DLD1 (cell line): ENCODE results near the gene IRF6.

Experiments used
- in situ Hi-C: cut with HindIII; loops from 2 replicates; pipeline ENCODE4 v1.10.0; 2017; ENCODE audit warnings: low sequenced_read_pairs

The IRF6 gene

DNA sequence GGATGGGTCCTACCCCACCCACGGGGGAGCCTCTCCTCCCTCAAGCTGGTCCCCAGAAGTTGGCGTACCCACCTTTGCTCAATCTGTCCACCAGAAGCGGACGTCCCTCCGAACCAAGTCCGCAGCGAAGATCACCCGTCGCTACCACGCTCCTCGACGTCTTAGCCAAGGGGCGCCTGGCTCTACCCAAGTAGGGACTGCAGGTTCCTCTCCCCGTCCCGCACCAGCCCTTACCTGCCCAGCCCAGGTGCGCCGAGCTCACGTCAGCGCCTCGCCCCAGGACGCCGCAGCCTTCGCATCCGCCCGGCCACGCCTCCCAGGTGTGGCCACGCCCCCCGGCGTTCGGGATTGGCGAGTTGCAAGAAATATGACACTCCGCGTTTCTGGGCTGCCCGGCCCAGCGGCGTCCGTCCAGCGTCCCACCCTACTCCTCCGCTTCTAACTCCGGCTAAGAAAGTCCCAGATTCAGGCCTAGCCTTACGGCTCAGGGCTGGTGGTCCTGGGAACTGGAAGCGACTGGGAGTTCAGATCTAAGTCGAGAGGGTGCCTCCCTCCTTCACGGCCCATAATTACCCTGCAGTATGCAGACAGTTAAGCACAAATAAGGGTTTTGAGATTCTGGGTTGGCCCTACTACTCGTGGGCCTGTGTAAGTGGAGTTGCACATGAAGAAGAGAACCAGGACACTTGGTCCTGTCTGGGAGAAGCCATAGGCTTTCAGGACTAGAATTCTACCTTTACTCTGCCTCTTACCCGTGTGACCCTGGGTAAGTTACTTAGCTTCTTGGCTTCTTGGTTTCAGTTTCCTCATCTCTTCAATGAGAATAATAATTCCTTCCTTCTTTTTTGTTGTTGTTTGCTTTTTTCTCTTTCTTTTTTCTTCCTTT lies at the start of gene IRF6:
Gene IRF6, minus strand, starts transcription at position 268 of the 886 bp plus-strand sequence. CDS start 4,729 bp downstream, outside the sequence.
- in situ Hi-C loops: no loop called here

DNA sequence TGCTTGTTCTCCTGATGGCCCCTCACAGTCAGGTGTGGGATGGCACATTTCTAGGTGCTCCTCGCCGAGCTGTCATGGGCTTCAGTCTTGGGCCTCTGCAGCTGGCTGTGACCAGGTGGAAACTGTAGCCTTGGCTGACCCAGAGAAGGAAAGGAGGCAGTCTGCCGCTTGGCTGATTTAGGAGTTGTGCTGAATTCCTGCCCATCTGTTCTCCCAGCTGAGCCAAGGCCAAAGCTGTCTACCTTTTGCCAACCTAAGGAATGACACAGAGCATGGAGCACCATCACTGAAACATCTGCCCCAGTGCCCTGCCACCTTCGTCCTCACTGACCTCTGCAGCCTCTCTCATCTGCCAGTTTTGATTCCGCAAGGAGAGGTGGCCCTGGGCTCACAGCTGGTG lies 49.7 kb upstream of the IRF6 start:
- in situ Hi-C loops: no loop called here

DNA sequence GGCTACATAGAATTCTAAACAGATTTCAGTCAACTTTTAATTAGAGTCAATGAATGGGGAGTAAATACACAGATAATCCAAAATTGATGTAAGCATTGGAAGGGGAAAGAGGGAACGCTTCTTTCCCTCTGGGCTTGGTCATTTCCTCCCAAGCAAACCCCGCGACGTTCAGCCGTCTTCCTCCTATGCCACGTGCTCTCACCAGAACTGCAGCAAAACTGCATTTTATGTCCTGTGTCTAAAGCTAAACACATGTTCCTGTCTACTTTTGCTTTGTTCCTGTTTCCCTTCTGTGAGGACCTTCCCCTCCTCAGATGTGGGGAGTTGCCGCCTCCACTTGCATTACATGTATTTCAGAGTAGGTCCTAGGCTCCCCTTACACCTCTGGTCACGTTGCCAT lies 49.1 kb upstream of the IRF6 start:
- in situ Hi-C loops: no loop called here

DNA sequence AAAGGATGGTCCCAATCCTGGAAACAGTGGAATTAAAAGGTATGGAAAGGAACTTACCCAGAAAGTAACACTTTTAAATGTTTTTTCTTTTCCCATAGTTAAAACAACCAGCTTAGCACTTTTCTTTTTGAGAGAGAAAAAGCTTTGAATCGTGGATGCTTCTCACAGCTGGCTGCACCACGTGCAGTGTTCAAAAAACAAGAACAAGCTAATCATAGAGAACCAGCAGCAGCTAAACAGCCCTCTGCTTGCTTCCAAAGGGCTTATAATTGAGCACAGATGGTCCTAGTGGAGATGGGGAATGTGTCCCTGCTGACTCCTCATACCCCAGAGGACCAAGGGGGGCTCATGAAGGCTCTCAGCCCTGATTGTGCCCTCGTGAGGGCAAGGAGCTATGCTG lies 48.3 kb upstream of the IRF6 start:
- in situ Hi-C loops: no loop called here

DNA sequence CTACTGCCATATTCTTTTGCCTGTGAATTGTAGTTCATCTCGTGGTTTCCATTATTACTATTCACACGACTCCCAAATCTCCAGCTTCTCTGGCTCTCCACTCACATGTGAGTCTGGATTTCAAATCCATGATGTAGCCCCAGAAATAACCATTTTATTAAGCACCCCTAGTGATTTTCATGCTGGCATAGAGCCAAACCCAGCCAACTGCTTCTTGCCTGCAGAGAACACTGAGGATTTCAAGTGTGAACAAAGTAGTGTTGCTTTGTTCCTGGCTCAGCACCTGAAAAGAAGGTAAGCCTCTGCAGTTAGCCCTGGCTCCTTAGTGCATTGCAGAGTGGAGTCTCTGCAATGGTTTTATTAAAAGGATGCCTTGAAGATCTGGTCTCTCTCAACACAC lies 47.7 kb upstream of the IRF6 start:
- in situ Hi-C loops: no loop called here

DNA sequence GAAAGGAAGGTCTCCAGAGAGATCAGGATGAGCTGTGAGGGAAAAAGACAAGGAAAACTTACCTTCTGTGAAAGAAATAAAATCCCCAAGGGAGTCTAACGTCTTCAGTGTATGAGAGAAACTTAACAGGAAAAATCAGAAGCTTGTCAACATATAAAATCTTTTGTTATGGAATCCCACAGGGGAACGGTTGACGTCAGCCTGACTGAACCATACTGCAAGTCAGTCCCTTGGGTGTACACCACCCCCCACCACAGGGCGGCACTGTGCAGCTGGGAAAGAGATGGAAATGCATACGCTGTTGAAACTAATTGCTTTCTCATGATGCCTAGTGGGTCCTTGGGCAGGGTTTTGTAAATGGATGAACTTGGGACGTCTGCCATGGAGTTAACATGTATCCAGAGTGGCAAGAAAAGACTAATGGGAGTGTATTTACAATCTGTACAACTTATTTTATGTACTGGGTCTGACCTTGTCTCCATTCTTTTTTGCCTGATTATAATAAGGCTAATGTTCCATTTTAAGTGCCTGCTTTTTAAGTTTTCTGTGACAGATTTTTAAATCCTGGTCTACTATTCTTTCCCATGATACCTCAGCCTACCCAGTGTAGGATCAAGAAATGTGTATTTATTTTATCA lies 44.5 kb upstream of the IRF6 start:
- in situ Hi-C loops: no loop called here

DNA sequence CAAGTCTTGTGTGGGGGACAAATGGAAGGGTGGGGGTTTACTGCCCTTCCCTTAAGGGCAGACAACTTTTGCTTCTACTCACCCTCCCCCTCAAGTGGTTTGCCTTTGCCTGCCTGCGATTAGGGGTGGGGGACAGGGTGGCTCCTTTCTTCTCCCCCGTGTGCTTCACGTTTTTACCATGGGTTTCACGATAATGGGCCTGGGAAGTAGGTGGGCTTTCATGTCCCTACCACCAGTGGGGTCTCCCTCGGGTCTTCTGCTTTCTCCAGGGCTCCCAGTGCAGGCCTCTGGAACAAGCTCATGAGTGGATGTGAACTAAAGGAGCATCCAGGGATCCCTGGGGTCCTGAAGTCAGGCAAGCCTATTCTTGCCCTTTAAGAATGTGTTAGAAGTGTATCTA lies 43.4 kb upstream of the IRF6 start:
- in situ Hi-C loops: no loop called here

DNA sequence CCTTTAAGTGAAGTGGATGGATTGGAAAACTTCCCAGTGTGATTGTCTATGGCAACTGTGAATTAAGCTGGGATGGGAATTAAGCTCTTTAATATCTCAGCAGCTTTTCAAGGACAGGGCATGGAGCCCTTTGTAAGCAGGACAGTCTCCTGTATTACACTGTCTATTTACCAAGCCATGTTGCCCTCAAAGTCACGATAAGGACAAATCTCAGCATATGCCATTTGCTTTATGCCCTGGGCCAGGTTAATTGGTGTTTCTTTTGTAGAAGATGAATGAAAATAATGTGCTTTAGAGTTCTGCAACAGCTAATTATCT lies 39.4 kb upstream of the IRF6 start:
- in situ Hi-C loops: no loop called here

DNA sequence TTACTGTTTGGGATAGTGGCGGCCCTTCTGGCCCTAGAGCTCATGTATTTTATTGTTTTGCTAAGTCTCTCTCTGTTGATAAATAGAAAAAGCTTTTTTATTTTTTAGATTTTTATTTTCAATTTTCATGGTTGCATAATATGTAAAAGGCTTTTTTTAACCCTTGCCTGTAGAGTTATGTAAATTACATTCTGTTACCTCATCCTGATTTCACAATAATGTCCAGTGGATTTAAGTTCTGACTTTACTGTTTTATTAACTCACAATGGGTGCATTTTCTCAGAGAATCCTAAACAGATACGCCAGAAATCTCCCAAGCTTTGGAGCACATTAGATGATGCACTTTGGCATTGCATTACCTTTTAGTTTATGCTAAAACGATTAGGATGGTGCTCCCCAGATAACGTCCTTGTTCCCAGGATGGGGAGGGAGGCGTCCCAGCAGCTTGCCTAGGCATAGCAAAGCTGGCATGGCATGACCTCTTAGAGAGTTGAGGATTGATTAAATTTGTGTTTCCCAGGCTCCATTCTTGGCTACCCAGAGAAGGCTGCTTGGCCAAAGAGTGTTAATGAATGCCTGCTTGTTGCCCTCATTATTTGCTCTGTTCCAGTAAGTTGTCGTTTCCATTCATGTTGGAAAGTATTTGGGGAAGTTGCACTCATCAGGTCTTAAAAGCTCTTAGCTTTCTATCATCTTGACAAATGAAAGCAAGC lies 38.9 kb upstream of the IRF6 start:
- in situ Hi-C loops: no loop called here

DNA sequence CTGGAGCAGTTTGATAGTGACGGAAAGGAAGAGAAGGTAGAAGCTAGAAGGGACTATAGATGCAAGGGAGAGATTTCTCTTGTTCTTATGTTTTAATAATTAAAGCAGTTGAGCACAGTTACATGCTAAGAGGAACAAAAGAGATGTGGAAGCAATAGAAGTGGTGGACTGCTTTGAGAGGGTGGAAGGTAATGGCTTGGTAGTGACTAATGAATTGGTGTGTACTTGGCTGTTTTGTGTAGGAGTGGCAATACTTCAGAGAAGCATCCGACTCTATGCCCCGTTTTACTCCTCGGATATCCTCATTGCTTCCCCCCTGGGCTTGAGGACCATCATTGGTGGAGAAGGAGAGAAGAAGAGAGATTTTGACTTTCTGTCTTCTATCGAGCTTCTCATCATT lies 34.7 kb upstream of the IRF6 start:
- in situ Hi-C loops: no loop called here

DNA sequence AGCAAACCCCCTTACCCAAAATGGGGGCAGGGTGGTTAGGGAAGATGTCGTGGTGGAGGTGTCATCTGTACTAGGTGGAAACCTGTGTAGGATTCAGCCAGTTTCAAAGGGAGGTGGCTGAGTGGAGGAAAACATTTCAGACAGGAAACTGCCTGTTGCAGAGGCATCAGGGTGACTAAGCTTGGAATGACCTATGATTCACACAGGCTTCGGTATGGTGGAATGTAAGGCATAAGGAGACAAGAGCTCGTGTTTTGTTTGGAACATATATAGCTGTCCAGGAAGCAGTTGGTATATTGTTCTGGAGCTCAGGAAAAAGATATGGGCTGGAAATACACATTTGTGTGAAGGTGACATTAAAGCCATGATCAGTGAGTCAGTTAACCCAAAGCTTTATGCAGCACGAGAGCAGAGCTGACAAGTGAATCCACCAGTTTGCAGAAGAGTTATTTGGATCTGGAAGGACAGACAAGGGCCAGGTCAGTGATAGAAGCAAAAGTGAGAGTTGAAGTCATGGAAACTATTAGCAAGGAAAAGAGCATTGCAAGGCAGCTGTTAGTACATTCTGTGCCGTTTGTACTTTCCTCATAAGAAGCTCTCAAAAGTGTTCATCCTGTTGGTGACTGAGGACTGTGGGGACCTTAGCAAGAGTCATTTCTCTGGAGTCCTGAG lies 34.1 kb upstream of the IRF6 start:
- in situ Hi-C loops: no loop called here

DNA sequence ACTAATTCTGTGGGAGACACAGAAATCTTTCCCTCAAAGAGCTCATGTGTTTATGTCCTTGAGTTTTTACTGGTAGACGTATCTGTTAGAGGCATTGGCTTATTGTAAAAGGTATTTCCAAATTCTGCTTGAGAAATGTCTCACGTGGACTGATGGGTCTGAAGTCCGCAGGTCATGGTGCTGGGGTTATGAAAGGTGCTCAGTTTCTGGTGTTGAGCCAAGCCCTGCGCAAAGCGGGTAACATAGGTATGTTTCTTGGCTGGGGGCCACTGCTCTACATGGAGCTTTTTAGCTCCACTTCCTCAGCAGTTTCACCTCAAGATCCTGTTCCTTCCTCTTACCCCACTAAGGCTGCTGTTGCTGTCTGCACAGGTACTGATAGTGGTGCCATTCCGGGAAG lies 32.6 kb upstream of the IRF6 start:
- in situ Hi-C loops: no loop called here

DNA sequence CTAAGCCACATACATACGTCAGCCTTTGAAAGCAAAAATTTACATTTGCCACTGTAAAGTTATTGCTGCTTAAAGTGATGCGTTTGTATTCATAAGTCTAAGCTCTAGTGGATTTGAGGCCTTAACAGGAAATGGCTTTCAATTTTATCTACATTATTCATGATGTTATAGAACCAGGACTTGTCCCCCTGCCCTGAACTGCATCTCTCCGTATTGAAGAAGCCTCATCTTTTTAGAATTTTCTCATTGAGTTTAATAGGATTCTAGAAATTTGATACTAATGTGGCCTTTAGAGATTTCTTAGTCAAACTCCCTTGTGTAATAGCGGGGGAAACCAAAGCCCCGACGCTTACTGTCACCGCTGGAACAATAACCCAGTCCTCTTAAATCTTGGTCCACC lies 31.7 kb upstream of the IRF6 start:
- in situ Hi-C loops: no loop called here

DNA sequence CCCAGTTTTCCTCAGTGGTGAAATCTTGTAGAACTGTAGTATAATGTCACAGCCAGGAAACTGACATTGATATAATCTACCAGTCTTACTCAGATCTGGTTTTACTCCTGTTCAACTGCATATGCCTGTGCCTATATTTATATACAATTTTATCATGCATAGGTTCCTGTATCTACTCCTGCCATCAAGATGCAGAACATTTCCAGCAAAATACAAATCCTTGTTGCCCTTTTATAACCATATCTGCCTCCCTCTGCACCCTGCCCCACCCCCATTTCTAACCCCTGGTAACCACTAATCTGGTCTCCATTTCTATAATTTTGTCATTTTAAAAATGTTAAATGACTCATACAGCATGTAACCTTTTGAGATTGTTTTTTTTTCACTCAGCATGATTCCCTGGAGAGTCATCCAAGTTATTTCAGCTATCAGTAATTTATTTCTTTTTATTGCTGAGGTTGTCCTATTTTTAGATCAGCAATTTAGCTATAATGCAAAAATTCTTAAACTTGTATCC lies 29.9 kb upstream of the IRF6 start:
- in situ Hi-C loops: no loop called here

DNA sequence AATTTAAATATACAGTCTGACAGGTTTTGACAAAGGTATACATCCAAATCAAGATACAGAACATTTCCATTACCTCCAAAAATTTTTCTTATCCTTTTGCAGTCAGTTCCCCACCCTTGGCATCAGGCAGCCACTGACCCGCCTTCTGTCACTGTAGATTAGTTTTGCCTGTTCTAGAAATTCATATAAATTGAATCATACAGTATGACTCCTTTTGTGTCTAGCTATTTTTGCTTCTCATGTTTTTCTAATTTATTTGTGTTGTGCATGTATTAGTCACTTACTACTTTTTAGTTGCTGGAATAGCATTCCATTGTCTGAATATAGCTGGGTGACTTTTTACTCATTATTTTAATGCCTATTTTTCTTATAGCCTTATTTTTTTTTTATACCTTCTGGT lies 25.7 kb upstream of the IRF6 start:
- in situ Hi-C loops: no loop called here

DNA sequence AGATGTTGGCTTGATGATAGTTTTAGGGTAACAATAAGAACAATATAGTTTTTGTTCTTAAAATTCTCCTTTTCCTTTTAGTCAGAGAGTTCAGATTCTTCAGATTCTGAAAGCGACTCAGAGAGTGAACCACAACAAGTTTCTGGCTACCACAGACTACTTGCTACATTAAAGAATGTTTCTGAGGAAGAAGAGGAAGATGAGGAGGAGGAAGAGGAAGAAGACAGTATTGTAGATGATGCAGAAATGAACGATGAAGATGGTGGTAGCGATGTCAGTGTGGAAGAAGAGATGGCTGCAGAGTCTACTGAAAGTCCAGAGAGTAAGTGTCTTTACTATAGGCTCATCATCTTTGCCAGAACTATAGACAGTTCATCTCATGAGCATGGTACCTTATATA lies 24.8 kb upstream of the IRF6 start:
- in situ Hi-C loops: no loop called here

DNA sequence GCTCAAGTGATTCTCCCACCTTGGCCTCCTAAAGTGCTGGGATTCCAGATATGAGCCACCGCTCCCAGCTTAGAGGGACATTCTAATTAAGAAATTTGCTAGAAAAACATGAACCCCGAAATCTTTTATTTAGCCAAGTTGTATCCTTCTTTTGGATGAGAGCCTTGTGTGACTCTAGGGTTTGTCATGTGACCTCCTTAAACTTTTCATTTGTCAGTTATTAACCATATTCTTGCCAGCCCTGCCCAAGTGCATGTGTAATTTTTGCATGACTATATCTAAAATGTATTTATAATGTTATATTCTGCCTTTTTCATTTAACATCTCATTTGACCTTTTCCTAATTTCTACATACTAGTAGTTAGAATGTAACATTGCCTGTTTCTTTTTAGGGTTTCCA lies 23.8 kb upstream of the IRF6 start:
- in situ Hi-C loops: no loop called here

DNA sequence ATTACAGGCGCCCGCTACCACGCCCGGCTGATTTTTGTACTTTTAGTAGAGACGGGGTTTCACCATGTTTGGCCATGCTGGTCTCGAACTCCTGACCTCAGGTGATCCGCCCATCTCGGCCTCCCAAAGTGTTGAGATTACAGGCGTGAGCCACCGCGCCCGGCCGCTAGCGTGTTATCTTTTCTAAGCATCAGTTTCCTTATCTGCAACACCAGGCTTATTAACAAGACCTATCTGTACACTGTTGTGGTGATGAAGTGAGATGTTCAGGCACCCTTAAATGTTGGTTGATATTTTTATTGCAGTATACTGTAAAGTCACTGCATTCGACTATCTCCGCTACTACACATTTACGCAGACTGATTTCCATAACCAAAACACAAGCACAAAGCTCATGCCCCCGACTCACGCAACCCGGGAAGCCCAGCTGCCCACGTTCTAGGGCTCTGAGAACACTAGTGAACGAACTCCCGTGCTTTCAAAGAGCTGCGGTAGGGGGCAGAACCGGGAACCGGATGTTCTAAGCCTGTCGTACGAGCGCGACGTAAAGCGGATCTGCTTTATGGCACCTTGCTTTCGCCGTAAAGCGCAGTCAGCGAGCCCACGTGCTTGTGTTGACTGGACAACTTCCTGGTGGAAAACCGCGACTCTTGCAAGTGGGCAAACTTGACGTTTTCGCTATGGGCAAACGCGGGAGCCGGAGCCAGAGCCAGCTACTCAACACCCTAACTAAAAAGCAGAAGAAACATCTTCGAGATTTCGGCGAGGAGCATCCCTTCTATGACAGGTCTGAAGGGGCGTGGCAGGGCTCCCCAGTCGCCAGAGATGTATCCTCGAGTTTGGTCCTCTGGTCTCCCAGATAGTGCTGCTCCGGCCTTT lies 21.7 kb upstream of the IRF6 start, which contains the start of gene UTP25:
Gene UTP25, plus strand, starts transcription at position 589 of the 879 bp plus-strand sequence. Its CDS starts 92 bp downstream, at position 681.
- in situ Hi-C loops: no loop called here

DNA sequence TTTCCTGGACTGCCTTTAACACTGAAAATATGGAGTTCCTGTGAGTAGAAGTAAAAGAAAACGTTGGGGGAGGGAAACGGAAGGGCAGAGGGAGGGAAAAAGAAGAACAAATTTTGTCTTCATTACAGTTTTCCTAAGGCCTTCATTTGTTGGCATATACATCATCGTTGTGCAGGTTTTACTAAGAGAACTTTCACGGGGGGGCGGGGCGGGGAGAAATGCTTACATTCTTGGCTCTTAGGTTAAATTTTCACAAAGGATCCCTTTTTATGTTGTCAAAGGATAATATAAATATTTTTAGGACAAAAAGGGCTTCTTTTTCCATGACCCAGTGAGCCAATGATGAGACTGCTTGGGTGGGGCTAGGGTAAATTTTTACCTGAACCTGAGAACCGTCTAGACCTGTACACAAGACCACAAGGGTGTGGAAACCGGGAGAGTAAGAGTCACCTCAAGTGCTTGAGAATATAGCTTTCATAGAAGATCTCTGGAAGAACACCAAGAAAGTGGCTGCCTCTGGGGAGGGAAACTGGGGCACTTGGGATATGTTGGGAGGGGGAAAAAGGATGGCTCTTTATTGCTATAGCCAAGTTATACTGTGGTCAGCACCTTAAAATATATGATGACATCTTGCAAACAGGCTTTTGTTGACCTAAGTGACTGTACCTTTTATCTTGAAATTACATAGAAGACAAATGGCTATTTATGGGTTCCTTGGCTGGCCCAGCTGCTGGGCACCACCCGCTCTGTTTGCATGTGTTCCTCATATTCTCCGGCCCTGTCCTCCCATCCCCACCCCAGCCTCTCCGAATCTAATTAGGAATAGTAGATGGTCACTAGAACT lies 19.9 kb upstream of the IRF6 start:
- in situ Hi-C loops: no loop called here
